ENCODE data around the gene SIX3. TPM values are rescaled to one million over a fixed set of nuclear protein-coding genes. Genes with fewer than 3 reads are reported as not detected.

SIX3 gene
- total RNA-seq, 1 experiment from 2014 or later, result not detected

GRCh38 chr2:44930274-44931197 is 11.0 kb upstream of the SIX3 start:
- DNase-seq (ENCODE audit: low read depth), result no peak

GRCh38 chr2:44931198-44931780 is 10.2 kb upstream of the SIX3 start:
- DNase-seq (ENCODE audit: low read depth), result no peak

GRCh38 chr2:44932079-44932478 is 9.4 kb upstream of the SIX3 start:
- DNase-seq (ENCODE audit: low read depth), result no peak

- DNase-seq (ENCODE audit: low read depth), result no peak
These were observed 8.7 kb upstream of the SIX3 start for GRCh38 chr2:44932564-44933392.

GRCh38 chr2:44933434-44933951 is 8.0 kb upstream of the SIX3 start:
- no peak for DNase-seq (ENCODE audit: low read depth)

- DNase-seq (ENCODE audit: low read depth), result no peak
These were observed 7.2 kb upstream of the SIX3 start for GRCh38 chr2:44934038-44934982.

- DNase-seq (ENCODE audit: low read depth), result no peak
These were observed 6.3 kb upstream of the SIX3 start for GRCh38 chr2:44934983-44935728.

GRCh38 chr2:44935729-44936098 is 5.8 kb upstream of the SIX3 start:
- DNase-seq (ENCODE audit: low read depth), result no peak

- DNase-seq (ENCODE audit: low read depth), result no peak
These were observed 5.2 kb upstream of the SIX3 start for GRCh38 chr2:44936275-44936674.

- DNase-seq (ENCODE audit: low read depth), result no peak
These were observed 4.5 kb upstream of the SIX3 start for GRCh38 chr2:44936715-44937687.

- DNase-seq (ENCODE audit: low read depth), result no peak
These were observed 3.7 kb upstream of the SIX3 start for GRCh38 chr2:44937688-44938240.

- DNase-seq (ENCODE audit: low read depth), result no peak
These were observed 3.0 kb upstream of the SIX3 start for GRCh38 chr2:44938287-44939105.

- DNase-seq (ENCODE audit: low read depth), result no peak
These were observed 2.1 kb upstream of the SIX3 start for GRCh38 chr2:44939106-44940048.

GRCh38 chr2:44940049-44940494 is 1.4 kb upstream of the SIX3 start:
- DNase-seq (ENCODE audit: low read depth), result no peak

- no peak for DNase-seq (ENCODE audit: low read depth)
These were observed 604 bp upstream of the SIX3 start for GRCh38 chr2:44940732-44941464.
